Anterior cingulate cortex (tissue), 58 donors: ENCODE data around the gene PAX9.

ENCODE experiments used
- DNase-seq, 58 donors: peaks; one replicate each; lab custom pipeline; 2025; lab: John Stamatoyannopoulos, UW

PAX9 gene

GRCh38 chr14:36655571-36655962 lies 6.1 kb upstream of the PAX9 start:
- DNase-seq = no peak

GRCh38 chr14:36655963-36656686 lies 5.5 kb upstream of the PAX9 start:
- no peak for DNase-seq

GRCh38 chr14:36656687-36657398 lies 4.8 kb upstream of the PAX9 start:
- no peak for DNase-seq

- no peak for DNase-seq
Observed at GRCh38 chr14:36657399-36658122, 4.1 kb upstream of the PAX9 start.

GRCh38 chr14:36658123-36659009 lies 3.3 kb upstream of the PAX9 start:
- no peak for DNase-seq

- DNase-seq = no peak
Observed at GRCh38 chr14:36659010-36659821, 2.4 kb upstream of the PAX9 start.

- DNase-seq = no peak
Observed at GRCh38 chr14:36659822-36660735, 1.6 kb upstream of the PAX9 start.

- no peak for DNase-seq
Observed at GRCh38 chr14:36660736-36661505, 739 bp upstream of the PAX9 start.

GRCh38 chr14:36662258-36662542 lies 540 bp downstream of the PAX9 start:
- no peak for DNase-seq

GRCh38 chr14:36662543-36663403 lies 1.1 kb downstream of the PAX9 start:
- DNase-seq = no peak

- no peak for DNase-seq
Observed at GRCh38 chr14:36663404-36664321, 2.0 kb downstream of the PAX9 start.

- no peak for DNase-seq
Observed at GRCh38 chr14:36664322-36665193, 2.9 kb downstream of the PAX9 start.

- DNase-seq = no peak
Observed at GRCh38 chr14:36665887-36666415, 4.3 kb downstream of the PAX9 start.

GRCh38 chr14:36666416-36667206 lies 5.0 kb downstream of the PAX9 start:
- DNase-seq = no peak
